Endothelial cell of umbilical vein (primary cell): ENCODE measurements around the gene UBA52.
A peak's percentile ranks its signal among the peaks of the same experiment; 100 is the strongest.

ENCODE experiments used
- EZH2 ChIP-seq: IDR thresholded peaks from 2 replicates; pipeline ENCODE4 v1.6.1; 2012; ENCODE audit warnings: borderline replicate concordance, low read depth, mild to moderate bottlenecking, moderate library complexity, low read length, inconsistent platforms; ENCODE audit not compliant: severe bottlenecking
- FOS ChIP-seq: IDR thresholded peaks from 2 replicates; pipeline ENCODE4 v1.6.1; 2011; ENCODE audit warnings: mild to moderate bottlenecking, low read length, moderate library complexity, borderline replicate concordance; ENCODE audit not compliant: insufficient read depth
- JUN ChIP-seq: IDR thresholded peaks from 2 replicates; pipeline ENCODE4 v1.6.1; 2011; ENCODE audit warnings: borderline replicate concordance, low read depth; ENCODE audit not compliant: insufficient read length, insufficient read depth
- POLR2A ChIP-seq: IDR thresholded peaks from 2 replicates; pipeline ENCODE4 v1.6.1; 2012; ENCODE audit warnings: low read depth, mild to moderate bottlenecking, control low read depth, low read length
- TF ChIP-seq, protein P1 (sequence below), 2 donors: IDR thresholded peaks; 1 replicate in 1 of 2; 2 replicates in 1 of 2; pipeline ENCODE4 v1.5.1; 2011; ENCODE audit warnings: low read length in 2 of 2, mild to moderate bottlenecking in 2 of 2, moderate library complexity in 2 of 2, control low read depth in 1 of 2, inconsistent platforms in 1 of 2, low read depth in 1 of 2; ENCODE audit not compliant: insufficient read depth in 1 of 2; ENCODE audit errors: extremely low read depth in 1 of 2
- TF ChIP-seq, protein P2 (sequence below): IDR thresholded peaks from 2 replicates; pipeline ENCODE4 v1.6.1; 2011; ENCODE audit not compliant: insufficient read depth, insufficient read length

DNA sequence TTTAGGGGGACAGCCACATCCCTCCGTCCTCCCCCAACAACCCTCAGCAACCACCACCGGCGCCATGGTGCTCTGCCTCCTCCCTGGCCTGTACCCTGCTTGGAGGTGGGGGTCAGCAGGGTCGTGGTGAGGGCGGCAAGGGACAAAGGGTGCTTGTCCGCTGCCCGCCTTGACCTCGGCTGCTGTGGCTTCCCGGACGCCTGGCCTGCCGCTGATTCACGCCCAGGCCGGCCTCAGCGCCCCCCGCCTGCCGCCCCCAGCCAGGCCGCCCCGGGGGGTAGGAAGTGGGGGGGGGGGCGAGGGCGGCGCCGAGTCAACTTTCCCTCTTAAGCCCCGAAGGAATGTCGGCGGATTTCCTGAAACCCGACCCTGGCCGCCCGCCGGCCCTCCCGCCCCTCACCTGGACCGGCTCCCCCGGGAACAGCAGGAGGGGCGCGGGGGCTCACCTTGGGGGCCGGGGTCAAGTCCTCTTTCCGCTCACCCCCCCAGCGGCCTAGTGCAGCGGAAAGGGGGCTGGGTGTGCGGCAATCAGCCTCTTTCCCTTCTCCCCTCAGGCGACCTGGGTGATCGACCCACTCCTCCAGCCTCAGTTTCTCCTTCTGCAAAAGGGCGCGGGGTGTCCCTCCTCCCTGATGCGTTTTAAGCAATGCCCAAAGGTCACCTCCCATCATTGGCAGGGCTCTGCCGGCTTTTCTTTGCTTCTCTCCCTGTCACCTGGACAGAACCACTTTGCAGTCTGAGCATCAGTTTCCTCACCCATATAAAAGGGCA lies 39.1 kb downstream of the UBA52 start:
- TF ChIP-seq POLR2A (no peak), FOS (peak; percentile 23), JUN (no peak), EZH2 (peak; percentile 16)
- TF ChIP-seq, protein P1, sequence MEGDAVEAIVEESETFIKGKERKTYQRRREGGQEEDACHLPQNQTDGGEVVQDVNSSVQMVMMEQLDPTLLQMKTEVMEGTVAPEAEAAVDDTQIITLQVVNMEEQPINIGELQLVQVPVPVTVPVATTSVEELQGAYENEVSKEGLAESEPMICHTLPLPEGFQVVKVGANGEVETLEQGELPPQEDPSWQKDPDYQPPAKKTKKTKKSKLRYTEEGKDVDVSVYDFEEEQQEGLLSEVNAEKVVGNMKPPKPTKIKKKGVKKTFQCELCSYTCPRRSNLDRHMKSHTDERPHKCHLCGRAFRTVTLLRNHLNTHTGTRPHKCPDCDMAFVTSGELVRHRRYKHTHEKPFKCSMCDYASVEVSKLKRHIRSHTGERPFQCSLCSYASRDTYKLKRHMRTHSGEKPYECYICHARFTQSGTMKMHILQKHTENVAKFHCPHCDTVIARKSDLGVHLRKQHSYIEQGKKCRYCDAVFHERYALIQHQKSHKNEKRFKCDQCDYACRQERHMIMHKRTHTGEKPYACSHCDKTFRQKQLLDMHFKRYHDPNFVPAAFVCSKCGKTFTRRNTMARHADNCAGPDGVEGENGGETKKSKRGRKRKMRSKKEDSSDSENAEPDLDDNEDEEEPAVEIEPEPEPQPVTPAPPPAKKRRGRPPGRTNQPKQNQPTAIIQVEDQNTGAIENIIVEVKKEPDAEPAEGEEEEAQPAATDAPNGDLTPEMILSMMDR (IDR thresholded peaks at IDR 0.05; ENCODE audit: extremely low read depth in 1 of 2, insufficient read depth in 1 of 2, low read depth in 1 of 2, low read length in 2 of 2): no peak
- TF ChIP-seq, protein P2, sequence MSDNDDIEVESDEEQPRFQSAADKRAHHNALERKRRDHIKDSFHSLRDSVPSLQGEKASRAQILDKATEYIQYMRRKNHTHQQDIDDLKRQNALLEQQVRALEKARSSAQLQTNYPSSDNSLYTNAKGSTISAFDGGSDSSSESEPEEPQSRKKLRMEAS: no peak
